GM18868 (cell line): ENCODE data around the gene MYRF.

ENCODE experiments used
- ATAC-seq: cut with Tn5 transposase; IDR thresholded peaks from one replicate; pipeline ENCODE4 v1.9.1; 2021; ENCODE audit warnings: mild to moderate bottlenecking, moderate library complexity; ENCODE audit not compliant: unreplicated experiment

Gene MYRF

DNA sequence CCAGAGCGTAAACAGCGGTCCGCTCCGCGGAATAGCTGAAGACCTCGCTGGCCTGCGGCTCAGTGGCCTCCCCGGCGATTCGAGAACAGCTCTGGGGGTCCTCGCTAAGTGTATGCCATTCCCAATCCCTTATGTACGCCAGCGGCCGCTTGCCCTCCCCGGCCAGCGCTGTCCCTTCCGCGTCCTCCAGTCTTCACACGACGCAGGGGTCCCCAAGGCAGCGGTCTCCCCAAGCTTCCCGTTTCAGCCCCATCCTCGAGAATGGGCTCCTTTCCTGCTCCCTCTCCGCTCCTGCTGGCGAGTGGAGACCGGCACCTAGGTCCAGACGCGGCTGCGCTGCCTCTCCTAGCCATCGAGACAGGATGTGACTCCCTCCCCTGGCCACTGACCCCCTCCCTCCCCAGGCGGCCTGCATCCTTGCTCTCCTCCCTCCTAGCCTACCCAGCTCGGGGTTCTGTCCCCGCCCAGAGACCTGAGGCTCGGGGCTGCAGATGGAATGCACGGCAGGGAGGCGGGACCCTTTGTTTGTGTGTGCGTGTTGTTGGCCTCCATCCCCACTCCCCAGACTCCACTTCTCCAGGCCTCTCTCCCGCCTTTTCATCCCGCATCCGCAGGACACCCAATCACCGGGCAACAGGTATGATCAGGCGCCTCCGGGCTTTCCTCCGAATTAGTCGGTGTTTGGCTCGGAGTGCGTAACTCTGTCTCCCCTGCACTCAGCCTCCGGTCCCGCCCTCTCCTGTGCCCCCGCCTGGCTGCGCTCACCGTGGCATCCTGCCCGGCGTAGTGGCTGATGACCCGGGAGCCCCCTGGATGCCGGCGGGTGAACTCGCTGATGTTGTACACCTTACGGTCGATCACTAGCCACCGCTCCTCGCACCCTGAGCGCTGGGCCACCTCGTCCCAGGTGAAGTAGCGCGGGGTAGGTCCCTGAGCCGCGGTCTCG is 63.6 kb downstream of the MYRF start:
- ATAC-seq = peak; percentile 35

DNA sequence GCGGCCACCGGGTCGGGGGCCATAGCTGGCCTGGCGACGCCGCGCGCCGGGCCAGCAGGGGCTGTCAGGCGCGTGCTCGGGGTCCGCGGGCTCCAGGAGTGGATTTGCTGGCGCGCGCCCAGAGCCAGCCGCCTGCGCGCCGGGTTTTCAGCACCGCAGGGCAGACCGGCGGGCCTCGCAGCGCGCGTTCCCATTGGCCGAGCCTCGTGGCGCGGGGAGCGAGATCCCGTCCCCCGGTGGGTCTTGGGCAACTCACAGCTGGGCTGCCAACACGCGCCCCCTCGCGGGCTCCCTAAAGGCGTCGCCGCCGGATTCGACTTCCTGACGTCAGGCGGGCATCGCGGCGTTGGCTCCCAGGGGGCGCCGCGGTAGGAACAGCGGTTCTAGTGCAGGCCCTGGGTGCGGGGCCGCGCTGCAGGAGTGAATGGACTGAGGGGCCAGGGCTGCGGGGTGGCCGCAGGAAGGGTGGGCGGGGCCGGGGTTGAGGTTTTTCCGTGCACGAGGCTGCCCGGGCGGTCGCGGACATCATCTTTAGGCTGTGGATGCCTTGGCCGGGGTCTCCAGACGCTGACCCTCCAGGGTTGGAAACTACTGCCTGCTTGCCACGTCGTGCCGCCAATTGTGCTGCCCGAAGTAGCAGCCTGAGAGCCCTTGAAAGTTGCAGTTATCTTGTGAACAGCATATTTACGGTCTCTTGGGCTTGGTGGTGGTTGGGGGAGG is 64.5 kb downstream of the MYRF start, which contains the start of gene FADS1:
Gene FADS1, minus strand, starts transcription at position 268 of the 720 bp plus-strand sequence. Its CDS starts 74 bp downstream, at position 194.
- peak; percentile 62 for ATAC-seq

DNA sequence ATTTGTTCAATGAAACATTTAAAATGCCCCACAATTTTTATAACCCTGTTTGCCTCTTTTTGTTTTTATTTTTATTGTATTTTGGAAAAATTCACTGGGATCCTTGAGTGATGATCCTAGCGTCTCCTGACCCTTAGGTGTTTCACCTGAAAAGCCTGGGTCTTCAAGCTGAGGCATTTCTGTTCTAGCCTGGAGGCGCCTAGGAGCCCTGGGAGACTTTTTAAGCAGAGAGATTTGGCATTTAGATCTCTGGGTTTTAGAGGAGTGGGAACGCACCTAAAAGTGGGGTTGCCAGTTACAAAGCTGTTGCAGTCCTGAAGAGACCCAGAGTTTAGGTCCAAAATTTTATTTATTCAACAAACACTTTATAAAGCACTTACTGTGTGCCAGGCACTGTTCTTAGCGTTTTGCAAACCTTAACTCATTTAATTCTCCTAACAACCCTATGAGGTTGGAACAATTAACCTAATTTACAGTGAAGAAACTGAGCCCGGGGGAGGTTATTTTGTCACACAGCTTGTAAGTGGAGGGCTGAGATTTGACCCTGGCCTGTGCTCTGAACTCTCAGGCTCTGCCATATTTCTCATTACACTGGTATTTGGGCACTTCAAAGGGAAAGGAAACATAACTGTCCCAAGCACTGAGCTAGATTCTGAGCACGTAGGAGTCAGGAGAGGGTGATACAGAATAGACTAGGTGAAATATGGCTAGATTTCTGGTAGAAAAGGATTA is 65.2 kb downstream of the MYRF start:
- ATAC-seq = no peak

GRCh38 chr11:61820174-61820573 is 67.7 kb downstream of the MYRF start:
- ATAC-seq = no peak

DNA sequence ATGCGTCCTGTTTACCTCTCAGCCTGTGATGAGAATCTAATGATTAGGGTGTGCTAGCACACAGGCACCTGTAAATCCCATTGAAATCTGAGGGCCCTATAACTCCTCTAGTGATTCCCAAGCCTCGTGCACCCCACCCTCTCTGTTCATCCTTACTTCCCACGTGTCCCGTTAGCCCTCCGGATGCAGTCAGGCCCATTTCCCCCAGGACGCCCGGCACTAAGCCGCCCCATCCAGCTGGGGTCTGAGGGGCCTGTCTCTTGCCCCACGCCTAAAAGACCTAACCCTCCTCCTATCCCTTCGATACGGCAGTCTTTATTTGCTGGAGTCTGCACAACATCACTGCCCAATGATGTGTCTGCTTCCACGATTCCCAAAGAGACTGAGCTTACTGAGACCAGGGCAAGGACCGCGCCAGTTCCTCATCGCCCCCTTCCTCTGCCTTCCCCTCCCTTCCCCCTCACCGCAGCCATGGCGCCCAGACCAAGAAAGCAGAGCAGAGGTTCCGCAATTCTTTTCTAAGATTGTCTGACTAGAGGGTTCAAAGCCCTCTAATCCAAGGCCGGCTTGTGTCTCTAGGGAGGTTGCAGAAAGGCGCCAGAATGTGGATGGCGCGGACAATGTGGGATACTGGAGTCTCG is 74.6 kb downstream of the MYRF start:
- peak; percentile 5 for ATAC-seq

DNA sequence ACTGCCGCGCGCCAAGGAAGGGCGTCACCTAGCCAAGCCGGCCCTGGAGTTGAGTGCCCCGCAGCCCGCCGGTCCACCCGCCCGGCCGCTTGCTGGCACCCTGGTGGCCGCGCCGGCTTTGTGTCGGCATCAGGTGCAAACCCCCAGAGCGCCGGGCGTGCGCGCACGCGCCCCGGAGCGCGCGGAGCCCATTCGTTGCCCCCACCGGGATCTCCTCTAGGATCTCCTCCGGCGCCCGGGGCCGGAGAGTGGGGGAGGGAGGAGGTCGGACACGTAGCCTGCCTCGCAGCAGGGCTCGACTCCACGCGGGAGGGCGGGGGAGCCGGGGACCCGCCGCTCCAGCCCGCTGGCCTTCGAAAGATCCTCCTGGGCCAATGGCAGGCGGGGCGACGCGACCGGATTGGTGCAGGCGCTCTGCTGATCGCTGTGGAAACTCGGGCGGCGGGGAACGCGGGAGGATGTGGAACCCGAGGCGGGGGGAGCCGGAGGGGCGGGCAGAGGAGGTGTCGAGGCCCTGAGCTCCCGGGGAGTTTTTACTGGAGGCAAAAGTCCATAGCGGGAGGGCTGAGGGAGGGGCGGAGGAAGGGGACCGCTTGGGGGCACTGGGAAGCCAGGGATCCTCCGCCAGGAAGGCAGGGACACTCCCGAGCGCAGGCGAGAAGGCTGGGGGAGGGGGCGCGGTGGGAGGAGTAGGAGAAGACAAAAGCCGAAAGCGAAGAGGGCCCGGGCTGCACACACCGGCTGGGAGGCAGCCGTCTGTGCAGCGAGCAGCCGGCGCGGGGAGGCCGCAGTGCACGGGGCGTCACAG is 75.3 kb downstream of the MYRF start, which contains the start of gene FADS2:
Gene FADS2, plus strand, starts transcription at position 730 of the 808 bp plus-strand sequence. CDS start 91 bp downstream, outside the sequence.
- ATAC-seq = peak; percentile 79

GRCh38 chr11:61828379-61828628 is 75.9 kb downstream of the MYRF start:
- ATAC-seq = no peak

- peak; percentile 29 for ATAC-seq
Measured at GRCh38 chr11:61828629-61829407, 76.4 kb downstream of the MYRF start.

DNA sequence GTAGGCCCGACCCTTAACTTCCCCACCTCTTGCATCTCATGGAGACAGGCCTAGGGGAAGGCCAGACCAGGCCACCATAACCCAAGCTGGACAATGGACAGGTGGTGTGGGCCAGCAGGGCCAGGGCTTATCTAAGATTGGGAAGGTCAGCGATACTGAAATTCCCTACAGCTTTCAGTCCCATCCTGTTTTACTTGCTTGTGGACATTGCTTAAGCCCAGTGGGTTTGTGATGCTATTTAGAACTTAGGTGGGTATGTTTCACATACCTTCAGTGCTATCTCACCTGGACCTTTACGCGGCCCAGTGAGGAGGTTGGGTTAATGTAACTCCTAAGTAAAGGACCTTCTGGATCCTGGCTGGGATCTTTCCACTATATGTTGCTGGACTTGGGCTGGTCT is 77.4 kb downstream of the MYRF start:
- no peak for ATAC-seq

GRCh38 chr11:61830237-61831105 is 78.0 kb downstream of the MYRF start:
- ATAC-seq = no peak

DNA sequence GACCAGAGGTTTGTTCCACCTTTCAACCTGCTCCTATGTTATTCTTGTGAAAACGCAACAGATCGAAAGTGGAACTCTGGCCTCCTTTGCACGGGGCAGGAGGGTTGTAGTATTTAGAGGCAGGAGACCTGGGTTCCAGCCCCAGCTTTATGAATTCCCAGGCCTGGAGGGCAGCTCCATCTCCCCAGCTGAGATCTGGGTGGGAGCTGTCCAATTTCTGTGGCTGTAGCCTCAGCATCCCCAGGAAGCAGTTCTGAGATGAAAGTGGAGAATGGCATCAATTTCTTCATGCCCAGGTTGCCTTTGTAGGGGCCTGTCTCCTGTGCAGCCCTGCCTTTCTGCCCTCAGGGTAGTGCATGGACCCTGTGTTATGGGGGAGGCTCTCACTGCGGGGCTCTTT is 79.8 kb downstream of the MYRF start:
- ATAC-seq = no peak

GRCh38 chr11:61832754-61833153 is 80.3 kb downstream of the MYRF start:
- ATAC-seq = no peak

GRCh38 chr11:61833471-61833870 is 81.0 kb downstream of the MYRF start:
- no peak for ATAC-seq

DNA sequence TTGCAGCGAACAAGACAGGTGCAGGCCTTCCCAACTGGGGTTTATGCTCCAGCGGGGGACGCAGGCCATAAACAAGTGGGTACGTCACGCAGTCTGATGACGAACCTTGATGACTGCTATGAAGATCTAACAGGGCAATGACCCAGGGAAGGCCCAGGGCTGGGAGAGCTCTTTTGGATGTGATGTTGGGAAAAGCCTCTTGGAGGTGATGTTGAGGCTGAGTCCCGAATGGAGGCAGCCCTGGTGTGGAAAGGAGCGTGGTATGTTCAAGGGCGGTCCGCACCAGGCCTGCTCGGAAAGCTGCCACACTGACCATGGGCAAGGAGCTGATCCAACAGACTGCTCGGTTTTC is 81.5 kb downstream of the MYRF start:
- ATAC-seq = no peak

DNA sequence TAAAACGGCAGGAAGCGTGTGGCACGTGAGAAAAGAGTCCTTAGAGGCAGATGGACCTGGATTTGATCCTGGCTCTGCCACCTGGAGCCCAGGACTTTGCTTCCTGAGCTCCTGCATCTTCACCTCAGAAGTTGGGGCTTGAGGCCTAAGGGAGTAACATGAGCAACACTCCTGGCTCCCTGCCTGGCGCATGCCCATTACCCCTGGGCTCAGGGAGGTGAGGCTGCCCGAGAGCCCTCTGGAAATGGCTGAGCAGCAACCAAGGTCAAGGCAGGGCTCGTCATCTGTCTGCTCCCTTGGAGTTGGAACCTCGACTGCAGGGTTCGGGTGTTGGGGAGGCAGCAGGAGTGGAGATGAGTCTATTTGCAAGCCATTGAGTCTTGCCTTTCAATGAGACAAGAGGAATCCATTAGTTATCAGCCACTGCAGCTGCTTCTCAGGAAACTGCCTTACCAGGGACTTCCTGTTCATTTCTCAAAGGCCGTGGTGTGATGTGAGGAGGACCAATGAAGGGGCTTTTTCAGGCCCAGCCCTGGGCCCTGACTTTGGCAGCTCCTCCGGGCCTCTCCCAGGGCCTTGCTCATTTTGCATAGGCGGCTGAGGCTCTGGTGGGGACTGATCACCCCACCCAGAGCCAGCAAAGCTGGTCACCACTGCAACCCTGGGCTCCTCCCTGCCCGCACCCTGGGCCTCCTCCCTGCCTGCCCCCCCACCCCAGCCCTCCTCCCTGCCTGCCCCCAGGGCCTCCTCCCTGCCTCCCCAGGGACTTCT is 82.0 kb downstream of the MYRF start:
- ATAC-seq = peak; percentile 93

DNA sequence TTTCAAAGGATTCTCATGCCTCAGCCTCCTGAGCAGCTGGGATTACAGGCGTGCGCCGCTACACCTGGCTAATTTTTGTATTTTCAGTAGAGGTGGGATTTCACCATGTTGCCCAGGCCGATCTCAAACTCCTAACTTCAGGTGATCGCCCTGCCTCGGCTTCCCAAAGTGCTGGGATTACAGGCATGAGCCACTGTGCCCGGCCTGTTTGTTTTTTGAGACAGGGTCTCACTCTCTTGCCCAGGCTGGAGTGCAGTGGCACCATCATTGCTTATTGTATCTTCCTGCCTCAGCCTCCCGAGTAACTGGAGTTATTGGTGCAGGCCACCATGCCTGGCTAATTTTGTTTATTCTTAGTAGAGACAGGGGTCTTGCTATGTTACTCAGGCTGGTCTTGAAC is 83.8 kb downstream of the MYRF start:
- ATAC-seq = no peak

DNA sequence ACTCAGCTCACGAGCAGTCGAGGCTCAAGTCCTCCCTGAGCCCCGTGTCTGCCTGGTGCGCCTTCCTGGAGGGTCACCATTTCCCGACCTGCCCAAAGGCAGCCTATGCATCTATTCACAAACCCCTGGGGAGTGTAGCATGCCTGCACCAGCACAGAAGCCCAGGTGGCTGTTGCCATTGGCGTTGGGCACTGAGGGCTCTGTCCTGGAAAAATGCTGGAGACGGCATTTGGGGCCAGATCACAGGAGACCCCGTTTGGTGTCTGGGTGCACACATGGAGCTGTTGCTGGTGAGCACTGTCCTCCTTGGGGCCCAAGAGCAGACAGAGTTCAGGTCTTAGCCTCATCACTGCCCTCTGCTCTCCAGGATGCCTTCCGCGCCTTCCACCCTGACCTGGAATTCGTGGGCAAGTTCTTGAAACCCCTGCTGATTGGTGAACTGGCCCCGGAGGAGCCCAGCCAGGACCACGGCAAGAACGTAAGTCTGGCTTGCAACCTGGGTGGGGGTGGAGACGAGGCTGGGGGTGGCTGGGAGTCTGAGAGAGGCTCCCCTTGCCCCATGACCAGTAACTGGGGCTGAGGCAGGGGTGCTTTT is 85.1 kb downstream of the MYRF start:
- no peak for ATAC-seq
